SU-DHL-6 (cell line): Measurements from ENCODE around the gene MCAT.

Experiments
- H2AFZ ChIP-seq: fragments of 200-600 bp; sonication (generic); 2 replicates; pipeline ENCODE4 v1.6.1; 2014; ENCODE audit warnings: low read depth, mild to moderate bottlenecking, moderate library complexity, mixed read lengths, antibody characterized with exemption, low read length; ENCODE audit not compliant: severe bottlenecking
- H3F3A ChIP-seq: fragments of 200-600 bp; shearing (Covaris generic); 2 replicates; pipeline ENCODE4 v1.6.0; 2016; ENCODE audit warnings: antibody characterized with exemption, mild to moderate bottlenecking; ENCODE audit not compliant: insufficient read depth
- H3K27ac ChIP-seq: fragments of 200-600 bp; sonication (generic); 2 replicates; pipeline ENCODE4 v1.5.1; 2016; ENCODE audit warnings: low read depth, mild to moderate bottlenecking, low read length, moderate library complexity, mixed read lengths
- H3K27me3 ChIP-seq: fragments of 200-600 bp; sonication (generic), shearing (Covaris generic); 2 replicates; pipeline ENCODE4 v1.6.0; 2014; ENCODE audit warnings: mild to moderate bottlenecking, low read length
- H3K36me3 ChIP-seq: fragments of 200-600 bp; sonication (generic); 2 replicates; pipeline ENCODE4 v1.6.1; 2014; ENCODE audit warnings: mild to moderate bottlenecking, low read length, mixed read lengths
- H3K4me2 ChIP-seq: fragments of 300-600, 200-600 bp; shearing (Covaris generic), sonication (generic); 2 replicates; pipeline ENCODE4 v1.6.0; 2014; ENCODE audit warnings: low read length, low read depth, mild to moderate bottlenecking; ENCODE audit not compliant: poor library complexity, severe bottlenecking
- H3K4me3 ChIP-seq: fragments of 200-600 bp; sonication (generic); 2 replicates; pipeline ENCODE4 v1.5.1; 2014; ENCODE audit warnings: antibody characterized with exemption, low read length, mild to moderate bottlenecking, mixed read lengths; ENCODE audit not compliant: insufficient read depth, poor library complexity, severe bottlenecking
- H3K79me2 ChIP-seq: fragments of 200-600 bp; sonication (generic); 2 replicates; pipeline ENCODE4 v1.6.1; 2014; ENCODE audit warnings: mild to moderate bottlenecking, low read length, moderate library complexity; ENCODE audit not compliant: insufficient read depth
- H3K9ac ChIP-seq: fragments of 200-600 bp; sonication (generic); 2 replicates; pipeline ENCODE4 v1.7.0; 2014; ENCODE audit warnings: mild to moderate bottlenecking, low read length
- H3K9me2 ChIP-seq: fragments of 200-600 bp; sonication (generic); replicated peaks from 2 replicates; pipeline ENCODE4 v1.6.1; 2014; ENCODE audit warnings: low read length; ENCODE audit not compliant: insufficient read depth
- H3K9me3 ChIP-seq: fragments of 200-600 bp; sonication (generic); 2 replicates; pipeline ENCODE4 v1.6.1; 2014; ENCODE audit warnings: low read length, mixed read lengths; ENCODE audit not compliant: insufficient read depth
- H4K20me1 ChIP-seq: fragments of 200-600 bp; sonication (generic); 2 replicates; pipeline ENCODE4 v1.6.1; 2014; ENCODE audit warnings: low read depth, mild to moderate bottlenecking, antibody characterized with exemption, low read length, moderate library complexity, mixed read lengths
- EZH2phosphoT487 ChIP-seq: fragments of 200-600 bp; sonication (generic), shearing (Covaris generic); conservative IDR thresholded peaks from 2 replicates; pipeline ENCODE4 v1.6.1; 2018; ENCODE audit warnings: mild to moderate bottlenecking, antibody characterized with exemption, low read length, moderate library complexity, mixed read lengths
- TF ChIP-seq, protein P1 (sequence below): fragments of 200-600 bp; sonication (generic); IDR thresholded peaks from one replicate; pipeline ENCODE4 v1.5.1; 2017; ENCODE audit warnings: antibody characterized with exemption, mild to moderate bottlenecking, low read length, moderate library complexity; ENCODE audit not compliant: insufficient read depth, poor library complexity, severe bottlenecking

MCAT gene

DNA sequence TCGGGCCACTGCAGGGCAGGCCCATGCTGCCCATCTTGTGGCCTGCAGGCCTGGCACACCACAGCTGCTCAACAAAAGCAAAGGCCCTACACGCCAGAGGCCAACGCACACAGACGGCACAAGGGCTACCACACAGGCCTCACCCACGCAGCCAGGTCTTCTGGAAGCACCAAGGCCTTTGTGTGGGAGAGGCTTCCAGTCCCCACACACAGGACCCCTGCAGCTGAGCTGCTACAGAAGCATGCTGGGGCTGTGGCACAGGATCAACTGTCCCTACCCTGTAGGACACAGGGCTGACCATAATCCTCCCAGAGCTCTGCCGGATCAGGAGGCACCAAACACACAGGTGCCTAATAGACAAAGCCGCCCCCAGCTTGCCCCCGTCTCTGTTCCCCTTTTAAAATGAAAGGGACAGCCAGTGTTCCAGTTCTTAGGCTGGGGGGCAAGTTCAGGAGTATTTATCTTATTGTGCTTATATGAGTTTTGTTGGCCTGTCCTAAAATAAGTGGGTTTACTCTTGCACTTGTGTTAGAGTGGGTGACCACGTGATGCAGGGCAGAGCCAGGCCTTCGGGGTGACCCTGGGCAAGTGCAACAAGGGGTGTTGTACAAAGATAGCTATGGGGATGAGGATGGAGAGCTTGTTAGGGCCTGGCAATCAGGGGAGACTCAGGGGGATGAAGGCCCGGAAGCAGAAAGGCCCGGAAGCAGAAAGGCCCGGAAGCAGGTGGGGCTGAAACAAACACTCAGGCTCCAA, 38.3 kb upstream of the MCAT start:
- H3K4me3 ChIP-seq: no peak overlapping the region
- H3K9ac ChIP-seq: no peak overlapping the region
- H3K27me3 ChIP-seq: no peaks in the 10 kb centered on the region
- no peaks in the 10 kb centered on the region for H3K36me3 ChIP-seq
- no peaks in the 10 kb centered on the region for H4K20me1 ChIP-seq
- no peaks in the 10 kb centered on the region for H3K9me2 ChIP-seq
- no peaks in the 10 kb centered on the region for H3K9me3 ChIP-seq
- no peak overlapping the region for H3K4me2 ChIP-seq
- TF ChIP-seq EZH2phosphoT487: no peak
- TF ChIP-seq, protein P1, sequence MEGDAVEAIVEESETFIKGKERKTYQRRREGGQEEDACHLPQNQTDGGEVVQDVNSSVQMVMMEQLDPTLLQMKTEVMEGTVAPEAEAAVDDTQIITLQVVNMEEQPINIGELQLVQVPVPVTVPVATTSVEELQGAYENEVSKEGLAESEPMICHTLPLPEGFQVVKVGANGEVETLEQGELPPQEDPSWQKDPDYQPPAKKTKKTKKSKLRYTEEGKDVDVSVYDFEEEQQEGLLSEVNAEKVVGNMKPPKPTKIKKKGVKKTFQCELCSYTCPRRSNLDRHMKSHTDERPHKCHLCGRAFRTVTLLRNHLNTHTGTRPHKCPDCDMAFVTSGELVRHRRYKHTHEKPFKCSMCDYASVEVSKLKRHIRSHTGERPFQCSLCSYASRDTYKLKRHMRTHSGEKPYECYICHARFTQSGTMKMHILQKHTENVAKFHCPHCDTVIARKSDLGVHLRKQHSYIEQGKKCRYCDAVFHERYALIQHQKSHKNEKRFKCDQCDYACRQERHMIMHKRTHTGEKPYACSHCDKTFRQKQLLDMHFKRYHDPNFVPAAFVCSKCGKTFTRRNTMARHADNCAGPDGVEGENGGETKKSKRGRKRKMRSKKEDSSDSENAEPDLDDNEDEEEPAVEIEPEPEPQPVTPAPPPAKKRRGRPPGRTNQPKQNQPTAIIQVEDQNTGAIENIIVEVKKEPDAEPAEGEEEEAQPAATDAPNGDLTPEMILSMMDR: no peak
- peaks cover 12% of the 10 kb centered on the region for H3K79me2 ChIP-seq
- H3K27ac ChIP-seq: no peak overlapping the region
- H3F3A ChIP-seq: no peaks in the 10 kb centered on the region
- H2AFZ ChIP-seq: no peak overlapping the region

DNA sequence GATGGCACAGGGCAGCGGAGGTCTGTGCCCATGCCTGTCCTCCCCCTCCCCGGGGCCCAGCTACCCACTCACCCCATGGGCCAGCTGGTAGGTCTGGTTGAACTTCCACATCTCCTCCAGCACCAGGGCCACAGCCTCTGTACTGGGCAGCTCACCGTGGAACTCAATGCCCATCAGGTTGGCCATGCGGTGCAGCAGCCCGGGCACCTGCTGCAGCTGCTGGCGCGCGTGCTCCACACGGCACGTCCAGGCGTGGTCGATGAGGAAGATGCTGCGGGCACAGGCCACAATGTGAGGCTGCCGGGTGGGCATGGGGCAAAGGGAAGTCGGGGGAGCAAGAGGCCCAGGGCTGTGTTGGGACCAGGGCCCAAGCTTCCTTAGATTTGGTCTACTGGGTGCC, 37.5 kb upstream of the MCAT start:
- Histone ChIP-seq H3K36me3 (no peaks in the 10 kb centered on the region), H3K9ac (no peak overlapping the region), H3K79me2 (peaks cover 4% of the 10 kb centered on the region), H3K4me3 (no peak overlapping the region), H3K9me2 (no peaks in the 10 kb centered on the region), H3K4me2 (no peak overlapping the region), H3K9me3 (no peaks in the 10 kb centered on the region), H3K27ac (no peak overlapping the region), H3K27me3 (no peaks in the 10 kb centered on the region), H2AFZ (no peak overlapping the region), H4K20me1 (no peaks in the 10 kb centered on the region), H3F3A (no peaks in the 10 kb centered on the region)
- no peak for TF ChIP-seq EZH2phosphoT487
- TF ChIP-seq, protein P1: no peak

DNA sequence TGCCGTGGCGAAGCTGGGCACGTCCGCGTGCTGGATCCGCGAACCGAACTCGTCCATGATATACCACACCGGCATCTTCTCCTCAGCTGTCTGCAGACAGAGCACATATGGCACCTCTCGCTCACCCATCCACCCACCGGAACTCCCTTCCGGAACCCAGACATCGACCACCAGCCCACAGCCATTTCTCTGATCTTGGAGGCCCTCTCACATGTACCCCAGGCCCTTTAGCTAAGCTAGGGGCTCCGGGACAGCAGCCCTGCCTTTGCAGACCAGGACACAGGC, 36.7 kb upstream of the MCAT start:
- no peaks in the 10 kb centered on the region for H4K20me1 ChIP-seq
- no peak for TF ChIP-seq EZH2phosphoT487
- TF ChIP-seq, protein P1: no peak
- H3K9me3 ChIP-seq: no peaks in the 10 kb centered on the region
- H3K4me2 ChIP-seq: no peak overlapping the region
- H3K9ac ChIP-seq: no peak overlapping the region
- H3K4me3 ChIP-seq: no peak overlapping the region
- no peaks in the 10 kb centered on the region for H3K27me3 ChIP-seq
- no peak overlapping the region for H3K27ac ChIP-seq
- H2AFZ ChIP-seq: no peak overlapping the region
- H3K9me2 ChIP-seq: no peaks in the 10 kb centered on the region
- no peaks in the 10 kb centered on the region for H3K36me3 ChIP-seq
- no peaks in the 10 kb centered on the region for H3K79me2 ChIP-seq
- no peaks in the 10 kb centered on the region for H3F3A ChIP-seq
